Measurements from ENCODE around the gene ACIN1.

The ACIN1 gene

DNA sequence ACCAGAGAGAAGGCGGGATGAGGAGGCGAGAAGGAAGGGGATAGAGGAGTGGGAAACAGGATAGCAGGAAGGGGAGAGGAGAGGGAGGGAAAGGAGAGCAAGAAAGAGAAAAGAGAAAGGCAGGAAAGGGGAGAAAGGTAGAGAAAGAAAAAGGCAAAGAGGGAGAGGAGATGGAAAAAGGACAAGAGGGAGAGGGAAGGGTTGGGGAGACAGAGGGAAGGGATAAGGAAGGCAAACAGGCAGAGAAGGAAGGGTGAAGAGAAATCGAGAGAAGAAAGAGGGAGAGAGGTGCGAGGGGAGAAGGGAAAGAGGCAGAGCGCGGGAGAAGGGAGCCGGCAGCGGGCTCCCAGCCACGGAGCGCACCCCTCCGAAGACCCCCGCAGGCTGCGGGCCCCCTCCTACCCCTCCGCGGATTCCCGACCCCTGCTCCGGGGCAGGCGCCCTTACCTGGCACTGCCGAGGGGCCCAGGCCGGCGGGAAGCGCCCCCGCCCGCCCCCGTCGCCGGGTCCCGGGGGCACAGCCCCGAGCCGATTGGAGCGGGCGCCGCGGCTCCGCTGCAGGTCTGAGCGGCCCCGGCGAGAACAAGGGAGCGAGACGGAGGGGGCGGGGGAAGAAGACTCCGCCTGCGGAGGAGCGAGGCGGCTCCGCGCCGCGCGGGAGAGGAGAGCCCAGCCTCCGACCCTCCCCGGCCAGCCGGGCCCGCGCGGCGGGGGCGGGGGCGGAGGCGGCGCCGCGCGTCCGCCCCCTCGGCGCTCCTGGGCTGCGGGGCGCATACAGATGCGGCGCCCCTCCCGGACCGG lies 37.8 kb downstream of the ACIN1 start, which contains the start of gene CDH24:
TSS of gene CDH24 (minus strand) at position 565 of the 801 bp plus-strand sequence. CDS start 1,787 bp downstream, outside the sequence.
- Mint-ChIP-seq H3K27ac (peak within 1 kb of the TSS; percentile 73), H3K9me3 (no peaks in the 10 kb centered on the region), H3K4me3 (peak within 1 kb of the TSS; percentile 88), H3K4me1 (ENCODE audit: low read depth) (peaks cover 19% of the 10 kb centered on the region), H3K36me3 (ENCODE audit: low read depth) (peaks cover 19% of the 10 kb centered on the region), H3K27me3 (ENCODE audit: low read depth) (peaks cover 12% of the 10 kb centered on the region)

DNA sequence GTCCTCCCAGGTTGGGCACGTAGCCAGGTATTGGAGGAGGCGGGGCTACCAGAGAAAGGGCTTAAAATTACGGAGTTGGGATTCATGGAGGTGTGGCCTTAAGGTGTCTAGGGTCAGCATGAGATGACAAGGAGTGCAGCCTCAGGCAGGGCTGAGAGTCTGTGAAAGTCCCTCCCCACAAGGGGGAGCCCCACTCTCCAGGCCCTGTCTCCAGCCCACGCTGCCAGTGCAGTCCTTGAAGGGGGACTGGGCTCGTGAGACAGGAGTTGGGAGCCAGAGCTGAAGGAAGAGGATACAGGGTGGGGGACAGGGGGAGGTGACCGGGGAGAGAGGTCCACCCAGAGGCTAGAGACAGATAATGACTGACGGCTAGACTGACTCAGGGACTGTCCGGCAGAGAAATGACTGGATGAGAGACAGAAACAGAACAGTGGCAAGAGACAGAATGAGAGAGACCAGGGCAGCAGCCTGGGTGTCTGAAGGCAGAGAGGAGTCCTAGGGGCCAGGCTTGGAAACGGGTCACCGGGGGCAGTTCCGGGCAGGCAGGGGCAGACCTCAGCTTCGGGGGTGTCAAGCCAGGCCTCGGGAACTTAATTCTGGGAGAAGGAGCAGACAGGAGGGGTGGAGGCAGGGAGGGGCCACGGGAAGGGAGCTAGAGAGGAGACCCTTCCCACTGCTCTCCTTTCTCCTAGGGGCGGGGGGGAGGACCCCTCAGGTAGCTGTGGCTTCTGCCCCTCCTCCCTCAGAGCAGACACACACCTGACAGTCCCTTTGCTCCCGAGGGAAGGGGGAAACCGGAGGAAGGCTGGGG lies 38.6 kb downstream of the ACIN1 start:
- Mint-ChIP-seq H3K4me1 (ENCODE audit: low read depth) (peaks cover 19% of the 10 kb centered on the region), H3K36me3 (ENCODE audit: low read depth) (peaks cover 17% of the 10 kb centered on the region), H3K27ac (peak overlapping the region; percentile 73), H3K4me3 (peak overlapping the region; percentile 88), H3K27me3 (ENCODE audit: low read depth) (peaks cover 12% of the 10 kb centered on the region), H3K9me3 (no peaks in the 10 kb centered on the region)

DNA sequence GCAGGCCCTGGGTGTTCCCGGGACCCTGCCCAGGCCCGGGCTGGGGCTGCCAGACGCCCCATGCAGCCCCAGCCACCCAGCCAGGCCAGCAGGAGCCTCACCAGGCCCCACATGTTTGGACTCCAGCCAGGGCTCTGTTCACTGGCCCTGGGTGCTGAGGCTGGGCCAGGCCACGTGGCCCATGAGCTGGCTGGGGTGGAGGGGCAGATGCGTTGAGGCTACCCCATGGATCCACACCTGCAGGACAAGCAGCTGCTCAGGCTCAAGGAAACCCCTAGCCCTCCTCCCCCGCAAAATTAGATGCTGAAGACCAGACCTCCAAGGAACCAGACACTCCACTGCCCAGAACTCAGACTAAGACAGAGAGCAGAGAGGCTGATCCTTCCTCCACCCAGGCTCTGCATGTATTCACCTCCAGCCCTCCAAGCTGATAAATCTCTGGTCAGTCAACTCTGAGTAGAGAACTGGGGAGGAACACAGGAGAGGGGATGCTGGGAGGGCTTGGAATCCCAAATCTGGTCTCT lies 39.3 kb downstream of the ACIN1 start:
- peaks cover 12% of the 10 kb centered on the region for H3K36me3 Mint-ChIP-seq (ENCODE audit: low read depth)
- peak overlapping the region; percentile 80 for H3K4me3 Mint-ChIP-seq
- no peak overlapping the region for H3K27ac Mint-ChIP-seq
- H3K9me3 Mint-ChIP-seq: no peaks in the 10 kb centered on the region
- peaks cover 19% of the 10 kb centered on the region for H3K4me1 Mint-ChIP-seq (ENCODE audit: low read depth)
- peaks cover 12% of the 10 kb centered on the region for H3K27me3 Mint-ChIP-seq (ENCODE audit: low read depth)

DNA sequence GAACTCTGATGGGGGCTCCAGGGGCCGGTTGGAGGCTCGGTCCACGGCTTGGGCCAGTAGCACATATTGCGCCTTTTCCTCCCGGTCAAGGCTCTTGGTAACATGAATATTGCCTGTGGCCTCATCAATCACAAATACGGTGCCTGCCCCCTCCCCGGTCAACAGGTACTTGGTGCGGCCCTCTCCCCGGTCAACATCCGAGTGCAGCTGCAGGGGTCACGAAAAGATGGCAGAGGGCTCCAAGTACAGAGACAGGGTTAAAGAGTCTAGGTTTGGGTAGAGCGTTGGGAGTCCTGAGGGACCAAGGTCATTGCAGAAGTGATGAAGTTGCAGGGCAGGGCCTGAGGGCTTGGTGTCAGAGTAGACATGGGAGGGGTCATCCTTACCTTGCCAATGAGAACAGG lies 39.8 kb downstream of the ACIN1 start:
- no peaks in the 10 kb centered on the region for H3K9me3 Mint-ChIP-seq

DNA sequence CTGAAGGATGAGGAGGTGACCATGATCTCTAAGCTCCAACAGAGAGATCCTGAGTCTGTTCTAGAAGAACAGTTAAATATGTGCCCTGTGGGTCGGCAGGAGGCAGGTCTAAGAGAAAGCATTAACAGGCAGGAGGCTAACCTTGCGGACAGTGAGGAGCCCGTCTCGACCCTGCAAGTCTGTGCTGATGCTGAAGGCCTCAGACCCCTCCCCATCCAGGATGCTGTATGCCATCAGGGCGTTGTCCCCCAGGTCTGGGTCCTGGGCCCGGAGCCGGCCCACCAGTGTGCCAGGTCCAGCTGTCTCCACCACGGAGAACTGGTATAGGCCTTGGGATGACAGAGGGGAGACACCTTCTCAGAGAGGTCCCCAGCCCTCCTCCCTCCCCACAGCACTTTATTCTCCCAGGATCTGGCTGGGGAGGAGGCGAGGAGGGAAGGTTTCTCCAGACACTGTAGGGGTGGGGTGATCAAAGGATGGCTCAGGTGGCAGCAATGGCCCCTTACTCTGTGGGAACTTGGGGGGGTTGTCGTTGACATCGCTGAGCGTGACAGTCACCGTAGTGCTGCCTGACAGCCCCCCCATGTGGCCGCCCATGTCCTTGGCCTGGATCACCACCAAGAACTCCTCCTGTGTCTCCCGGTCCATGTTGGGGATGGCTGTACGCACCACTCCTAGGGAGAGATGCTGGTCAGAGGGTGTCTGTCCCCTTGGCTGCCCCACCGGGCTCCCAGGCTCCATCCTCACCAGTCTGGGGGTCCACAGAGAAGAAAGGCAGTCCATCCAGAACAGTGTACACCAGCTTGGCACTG lies 40.7 kb downstream of the ACIN1 start:
- Mint-ChIP-seq H3K27ac (no peak overlapping the region), H3K27me3 (ENCODE audit: low read depth) (peaks cover 12% of the 10 kb centered on the region), H3K36me3 (ENCODE audit: low read depth) (peaks cover 7% of the 10 kb centered on the region), H3K4me1 (ENCODE audit: low read depth) (peaks cover 17% of the 10 kb centered on the region), H3K4me3 (peak overlapping the region; percentile 45), H3K9me3 (no peaks in the 10 kb centered on the region)

More for the DNA sequence above, 39.8 kb downstream of the ACIN1 start:
- Mint-ChIP-seq H3K4me1 (ENCODE audit: low read depth) (peaks cover 19% of the 10 kb centered on the region), H3K36me3 (ENCODE audit: low read depth) (peaks cover 12% of the 10 kb centered on the region), H3K27me3 (ENCODE audit: low read depth) (peaks cover 12% of the 10 kb centered on the region), H3K4me3 (no peak overlapping the region), H3K27ac (no peak overlapping the region)

DNA sequence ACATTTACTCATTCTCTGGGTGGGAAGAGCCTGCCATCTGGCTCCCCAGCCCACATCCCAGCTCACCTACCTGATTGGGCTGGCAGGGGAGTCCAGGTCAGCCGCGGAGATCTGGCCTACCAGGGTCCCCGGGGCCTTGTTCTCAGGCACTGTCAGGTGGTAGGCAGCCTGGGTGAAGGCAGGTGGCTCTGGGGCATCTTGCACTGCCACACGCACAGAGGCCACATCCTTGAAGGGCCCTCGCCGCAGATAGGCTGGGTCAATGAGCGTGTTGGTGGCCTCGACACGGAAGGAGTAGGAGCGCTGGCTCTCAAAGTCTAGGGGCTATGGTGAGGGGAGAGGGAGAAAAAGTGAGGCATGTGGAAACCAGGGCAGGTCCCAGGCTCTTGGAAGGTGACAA lies 41.5 kb downstream of the ACIN1 start:
- Mint-ChIP-seq H3K27ac (no peak overlapping the region), H3K4me1 (ENCODE audit: low read depth) (peaks cover 16% of the 10 kb centered on the region), H3K9me3 (no peaks in the 10 kb centered on the region), H3K27me3 (ENCODE audit: low read depth) (peaks cover 12% of the 10 kb centered on the region), H3K4me3 (no peak overlapping the region), H3K36me3 (ENCODE audit: low read depth) (peaks cover 5% of the 10 kb centered on the region)

DNA sequence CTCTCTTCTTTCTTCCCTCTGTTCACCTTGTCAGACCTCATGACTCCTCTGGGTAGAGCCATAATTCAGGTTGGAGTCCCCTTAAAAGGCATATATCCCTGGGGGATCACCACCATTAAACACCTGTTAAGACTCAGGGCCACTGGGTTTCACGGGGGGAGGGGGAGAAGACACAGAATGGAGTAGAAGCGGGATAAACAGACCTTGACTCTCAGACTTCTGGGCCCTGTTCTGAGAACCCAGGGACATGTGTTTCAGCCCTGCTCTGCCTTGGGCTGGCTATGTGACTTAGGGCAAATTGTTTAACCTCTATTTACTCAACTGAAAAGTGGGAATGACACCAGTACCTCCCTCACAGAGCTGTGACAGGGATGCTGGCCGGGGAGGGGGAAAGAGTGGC lies 42.3 kb downstream of the ACIN1 start:
- no peak overlapping the region for H3K4me3 Mint-ChIP-seq
- no peaks in the 10 kb centered on the region for H3K9me3 Mint-ChIP-seq
- peaks cover 12% of the 10 kb centered on the region for H3K27me3 Mint-ChIP-seq (ENCODE audit: low read depth)
- peaks cover 10% of the 10 kb centered on the region for H3K4me1 Mint-ChIP-seq (ENCODE audit: low read depth)
- no peaks in the 10 kb centered on the region for H3K36me3 Mint-ChIP-seq (ENCODE audit: low read depth)
- H3K27ac Mint-ChIP-seq: no peak overlapping the region

DNA sequence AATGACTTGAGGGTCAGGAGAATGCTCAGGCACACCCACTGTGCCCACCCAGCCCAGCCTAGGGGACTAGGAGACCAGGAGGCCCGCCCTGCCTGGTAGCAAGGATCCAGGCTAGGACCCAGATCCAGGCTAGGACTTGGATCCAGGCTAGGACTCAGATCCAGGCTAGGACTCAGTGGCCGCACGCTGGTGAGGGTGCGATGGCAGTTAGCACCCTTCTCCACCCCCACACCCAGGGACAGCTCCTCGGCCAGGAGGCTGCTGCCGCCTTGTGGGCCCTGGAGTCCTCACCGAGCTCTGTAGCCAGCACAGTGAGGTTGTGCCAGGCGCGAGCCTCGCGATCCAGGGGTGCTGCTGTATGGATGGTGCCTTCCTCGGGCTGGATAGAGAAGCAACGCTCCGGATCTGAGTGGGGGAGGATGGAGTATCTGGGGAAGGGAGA lies 42.7 kb downstream of the ACIN1 start:
- Mint-ChIP-seq H3K36me3 (ENCODE audit: low read depth) (no peaks in the 10 kb centered on the region), H3K9me3 (no peaks in the 10 kb centered on the region), H3K27me3 (ENCODE audit: low read depth) (peaks cover 12% of the 10 kb centered on the region)

DNA sequence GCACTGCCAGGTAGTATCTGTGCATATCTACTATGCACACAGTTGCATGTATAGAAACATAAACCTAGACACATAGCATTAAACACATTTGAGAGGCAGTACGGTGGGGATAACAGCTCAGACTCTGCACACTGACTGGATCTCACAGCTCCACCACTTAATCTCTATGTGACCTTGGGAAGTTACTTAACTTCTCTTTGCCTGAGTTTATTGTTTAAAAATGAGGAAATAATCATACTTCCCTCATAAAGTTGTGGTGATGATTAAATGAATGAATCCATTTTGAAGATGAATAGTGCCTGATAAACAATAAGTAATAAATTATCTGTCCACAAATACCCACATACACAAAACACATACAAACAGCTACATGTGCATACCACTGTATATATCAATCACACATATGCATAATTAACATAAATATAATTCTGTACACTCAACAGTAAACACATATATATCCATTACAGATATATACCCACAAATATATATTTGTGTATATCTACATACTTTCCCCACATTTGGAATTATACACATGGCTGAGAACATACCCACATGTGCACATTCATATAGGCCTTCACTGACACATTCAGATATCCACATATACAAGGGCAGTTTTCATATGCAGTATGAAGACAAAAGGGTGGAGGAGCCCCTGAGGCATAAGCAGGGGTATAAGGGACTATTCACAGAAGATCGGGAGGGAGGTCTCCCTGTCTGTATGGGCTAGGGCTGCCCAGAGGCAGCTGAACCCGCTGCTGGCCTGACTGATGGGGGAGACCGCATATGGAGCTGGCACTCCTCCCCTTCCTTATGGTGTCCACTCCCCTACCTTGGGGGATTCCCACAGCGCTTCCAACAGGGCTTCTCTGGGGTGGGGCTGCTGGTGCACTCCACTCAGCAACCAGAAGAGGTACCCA lies 43.5 kb downstream of the ACIN1 start:
- peaks cover 7% of the 10 kb centered on the region for H3K27me3 Mint-ChIP-seq (ENCODE audit: low read depth)
- no peaks in the 10 kb centered on the region for H3K9me3 Mint-ChIP-seq
- H3K27ac Mint-ChIP-seq: no peak overlapping the region
- H3K4me1 Mint-ChIP-seq (ENCODE audit: low read depth): peaks cover 5% of the 10 kb centered on the region
- no peaks in the 10 kb centered on the region for H3K36me3 Mint-ChIP-seq (ENCODE audit: low read depth)
- H3K4me3 Mint-ChIP-seq: no peak overlapping the region

More for the DNA sequence above, 42.7 kb downstream of the ACIN1 start:
- no peak overlapping the region for H3K27ac Mint-ChIP-seq
- H3K4me3 Mint-ChIP-seq: no peak overlapping the region
- H3K4me1 Mint-ChIP-seq (ENCODE audit: low read depth): peaks cover 10% of the 10 kb centered on the region

DNA sequence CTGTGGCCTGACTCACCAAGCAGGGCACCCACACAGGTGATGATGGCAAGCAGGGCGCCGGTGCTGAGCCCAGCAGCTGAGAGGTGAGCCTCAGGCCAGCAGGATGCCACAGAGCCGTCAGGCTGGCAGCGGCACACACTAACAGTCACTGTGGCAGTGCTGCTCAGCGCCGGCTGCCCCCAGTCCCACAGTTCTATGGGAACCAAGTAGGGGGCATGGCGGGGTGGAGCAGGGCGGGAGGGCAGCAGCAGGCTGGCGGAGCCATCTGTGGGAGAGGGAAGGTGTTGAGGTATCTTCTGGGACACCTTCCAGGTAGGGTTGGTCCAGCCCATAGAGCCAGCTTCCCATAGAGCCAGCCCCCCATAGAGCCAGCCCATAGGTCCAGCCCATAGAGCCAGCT lies 45.9 kb downstream of the ACIN1 start:
- H3K27me3 Mint-ChIP-seq (ENCODE audit: low read depth): no peaks in the 10 kb centered on the region
- H3K4me3 Mint-ChIP-seq: no peak overlapping the region
- no peaks in the 10 kb centered on the region for H3K36me3 Mint-ChIP-seq (ENCODE audit: low read depth)
- no peaks in the 10 kb centered on the region for H3K9me3 Mint-ChIP-seq
- H3K4me1 Mint-ChIP-seq (ENCODE audit: low read depth): no peaks in the 10 kb centered on the region
- H3K27ac Mint-ChIP-seq: no peak overlapping the region

DNA sequence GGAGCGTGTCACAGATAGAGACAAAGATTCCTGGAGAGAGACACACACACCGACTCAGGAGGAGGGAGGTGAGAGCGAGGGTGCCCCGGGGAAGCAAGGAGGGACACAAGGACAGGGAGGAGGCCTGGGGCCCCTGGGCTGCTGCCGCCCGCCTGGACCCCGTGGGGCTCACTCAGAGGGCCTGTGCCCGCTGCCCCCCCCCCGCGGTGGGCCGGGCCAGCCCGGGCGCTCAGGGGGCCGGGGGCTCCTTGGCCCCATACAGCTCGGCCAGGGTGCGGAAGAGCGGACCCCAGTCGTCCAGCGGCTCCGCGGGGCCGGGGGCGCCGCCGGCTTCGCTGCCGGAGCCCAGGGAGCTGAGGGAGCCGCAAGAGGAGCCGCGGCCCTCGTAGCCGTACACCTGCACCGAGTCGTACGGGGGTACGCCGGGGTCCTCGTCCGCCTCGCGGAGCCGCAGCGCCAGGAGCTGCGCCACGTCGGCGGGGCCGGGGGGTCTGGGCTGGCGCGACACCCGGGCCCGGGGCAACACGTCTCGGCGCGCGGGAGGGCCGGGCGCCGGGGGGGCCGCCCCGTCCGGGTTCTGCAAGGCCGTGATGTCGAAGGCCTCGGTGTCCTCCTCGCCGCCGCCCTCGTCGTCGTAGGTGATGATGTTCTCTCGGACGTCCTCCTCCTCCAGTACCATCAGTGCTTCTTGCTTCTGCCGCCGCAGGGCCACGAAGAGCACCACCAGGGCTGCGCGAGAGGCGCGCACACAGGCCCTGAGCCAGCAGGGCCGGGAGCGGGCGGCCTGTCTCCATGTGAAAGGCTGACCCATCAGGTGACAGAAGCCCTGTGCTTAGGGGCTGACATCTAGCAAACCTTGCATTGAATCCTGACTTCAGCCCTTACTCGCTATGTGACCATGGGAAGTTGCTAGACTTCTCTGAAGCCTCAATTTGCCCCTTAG lies 46.9 kb downstream of the ACIN1 start:
- Mint-ChIP-seq H3K27ac (no peak overlapping the region), H3K36me3 (ENCODE audit: low read depth) (no peaks in the 10 kb centered on the region), H3K27me3 (ENCODE audit: low read depth) (no peaks in the 10 kb centered on the region), H3K9me3 (no peaks in the 10 kb centered on the region), H3K4me3 (no peak overlapping the region), H3K4me1 (ENCODE audit: low read depth) (no peaks in the 10 kb centered on the region)

DNA sequence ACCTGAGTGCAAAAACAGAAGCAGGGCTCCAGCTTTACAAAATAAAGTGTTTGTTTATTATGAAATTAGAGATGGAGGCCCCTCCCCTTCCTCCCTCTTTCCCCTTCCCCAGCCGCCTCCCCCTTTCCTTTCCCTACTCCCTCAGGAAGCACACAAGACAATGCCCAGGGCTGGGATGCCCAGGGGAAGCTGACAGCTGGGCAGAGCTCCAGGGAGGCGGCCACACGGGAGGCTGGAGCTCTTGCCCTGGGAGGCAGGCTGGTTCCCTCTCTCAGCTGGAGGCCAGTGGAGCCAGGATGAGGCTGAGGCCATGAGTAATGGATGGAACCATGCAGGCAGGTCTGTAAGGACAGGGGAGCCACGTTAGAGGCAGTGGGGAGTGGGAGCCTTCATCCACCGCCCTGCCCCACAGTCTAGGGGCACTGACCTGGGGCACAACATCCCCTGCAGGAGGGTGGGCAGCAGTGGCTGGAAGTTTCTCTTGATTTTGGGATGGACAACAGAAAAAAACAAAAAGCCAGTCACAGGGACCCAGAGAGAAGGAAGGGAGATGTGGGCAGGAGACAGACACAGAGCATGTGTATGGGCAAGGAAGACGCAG lies 47.8 kb downstream of the ACIN1 start:
- H3K4me1 Mint-ChIP-seq (ENCODE audit: low read depth): no peaks in the 10 kb centered on the region
- H3K9me3 Mint-ChIP-seq: no peaks in the 10 kb centered on the region
- no peak overlapping the region for H3K27ac Mint-ChIP-seq
- H3K4me3 Mint-ChIP-seq: no peak overlapping the region
- H3K36me3 Mint-ChIP-seq (ENCODE audit: low read depth): no peaks in the 10 kb centered on the region
- H3K27me3 Mint-ChIP-seq (ENCODE audit: low read depth): no peaks in the 10 kb centered on the region

All from T-helper 1 cell treated with Interleukin-12 subunit alpha and Interleukin-12 subunit beta and Interleukin-4 antibody, amounts not matched to agents 30 μg/mL and 1 μg/mL, for 36 hours (primary cell).